Activated naive CD4-positive, alpha-beta T cell treated with anti-CD3 and anti-CD28 coated beads, Interleukin-2, amount 50 U/mL, for 72 hours (primary cell): ENCODE results near the gene CENPF. TPM values are rescaled to one million over a fixed set of nuclear protein-coding genes. Genes with fewer than 3 reads are reported as not detected.
"Not testable (repeated sequence)": the region's sequence is repeated elsewhere in the genome, so short reads cannot be mapped to it uniquely, and the experiment has no call there.

Experiments
- ATAC-seq, 2 donors: fragments of 150-1000 bp; cut with Tn5 transposase; 2 replicates each; pipeline ENCODE4 v1.10.0; 2021; ENCODE audit warnings: mild to moderate bottlenecking in 2 of 2, moderate library complexity in 2 of 2
- DNase-seq, 2 donors: peaks; one replicate each; pipeline ENCODE4 v3.0.0; 2021 to 2022; ENCODE audit warnings: low spot score in 2 of 2
- H3K27ac Mint-ChIP-seq, 2 donors: one replicate each; pipeline ENCODE4 v1.8.0; 2022; ENCODE audit warnings: mild to moderate bottlenecking in 2 of 2, mixed read lengths in 2 of 2
- H3K36me3 Mint-ChIP-seq, 2 donors: one replicate each; pipeline ENCODE4 v1.8.0; 2022; ENCODE audit warnings: mixed read lengths in 2 of 2
- H3K9me3 Mint-ChIP-seq, 2 donors: one replicate each; pipeline ENCODE4 v1.8.0; 2022; ENCODE audit warnings: mixed read lengths in 2 of 2
- total RNA-seq, 2 donors: library from RNA; stranded (reverse); gene quantifications; one replicate each; pipeline ENCODE4 v1.2.3, GENCODE V29; 2022

Gene CENPF
- total RNA-seq, 2 donors from 2014 or later = 74.2 to 87.0 TPM

DNA sequence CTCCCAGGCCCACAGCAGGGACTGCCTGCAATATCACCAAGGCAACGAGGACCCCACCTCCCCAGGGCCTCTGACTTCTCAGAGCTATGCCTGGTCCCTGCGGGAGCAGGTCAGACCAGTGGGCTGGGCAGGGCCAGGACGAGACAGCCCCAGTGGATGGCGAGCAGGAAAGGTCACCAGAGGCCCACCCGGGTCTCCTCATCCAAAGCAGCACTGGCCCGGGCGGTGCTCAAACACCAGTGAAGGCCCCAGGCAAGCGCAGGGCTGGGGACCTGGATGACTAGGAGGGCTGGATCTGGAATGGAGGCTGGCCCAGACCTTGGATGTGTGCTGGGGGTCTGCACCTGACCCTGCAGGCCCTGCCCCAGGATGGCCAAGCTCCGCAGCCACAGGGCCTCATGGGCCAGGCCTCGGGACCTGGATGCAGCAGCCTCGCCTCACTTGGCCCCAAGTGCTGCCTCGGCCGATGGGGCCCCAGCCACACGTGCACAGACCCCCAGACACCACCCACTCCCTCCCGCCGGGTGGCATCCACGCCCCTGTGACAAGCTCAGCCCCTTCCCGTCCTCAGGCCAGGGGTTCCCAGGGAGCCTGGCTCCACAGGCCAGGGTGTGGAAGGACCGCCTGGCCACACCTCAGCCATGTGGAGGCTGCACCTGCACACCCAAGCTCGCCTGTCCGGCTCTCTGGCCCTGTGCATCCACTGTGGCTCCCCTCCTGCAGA, 4.7 kb downstream of the CENPF start:
- ATAC-seq, DNase-seq: not testable (repeated sequence)
- Mint-ChIP-seq H3K36me3 (peaks cover 11 to 37% of the 10 kb centered on the region in 2 donors), H3K9me3 (peaks cover 0 to 10% of the 10 kb centered on the region in 2 donors), H3K27ac (peak overlapping the region in 1 of 2 donors; percentile 83)

GRCh38 chr1:214608216-214608783, 5.3 kb downstream of the CENPF start:
- Mint-ChIP-seq H3K27ac (peak overlapping the region in 1 of 2 donors; percentile 83), H3K9me3 (peaks cover 0 to 10% of the 10 kb centered on the region in 2 donors), H3K36me3 (peaks cover 11 to 41% of the 10 kb centered on the region in 2 donors)
- DNase-seq, ATAC-seq: not testable (repeated sequence)

DNA sequence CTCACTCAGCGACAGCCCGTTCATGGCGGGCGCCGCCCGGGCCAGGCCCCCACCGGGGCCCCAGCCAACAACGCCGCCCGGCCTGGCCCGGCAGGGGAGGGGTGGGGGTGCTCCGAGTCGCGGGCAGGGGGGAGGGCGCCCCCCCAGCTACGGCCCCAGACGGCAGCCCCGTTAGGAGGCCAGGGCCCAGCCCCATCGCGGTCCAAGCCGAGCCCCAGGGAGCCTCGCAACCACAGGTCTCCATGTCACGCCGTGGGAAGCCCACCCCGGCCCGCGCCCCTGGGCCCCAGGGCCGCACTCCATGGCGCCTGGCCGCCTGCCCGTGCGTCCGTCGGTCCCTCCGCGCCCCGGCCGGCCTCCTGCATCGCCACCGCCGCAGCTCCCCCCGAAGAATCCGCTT, 5.8 kb downstream of the CENPF start:
- peaks cover 7 to 42% of the 10 kb centered on the region in 2 donors for H3K36me3 Mint-ChIP-seq

GRCh38 chr1:214609692-214610091, 6.7 kb downstream of the CENPF start:
- ATAC-seq = no peak
- no peak overlapping the region for H3K27ac Mint-ChIP-seq
- DNase-seq = no peak
- H3K9me3 Mint-ChIP-seq = peaks cover 0 to 10% of the 10 kb centered on the region in 2 donors
- H3K36me3 Mint-ChIP-seq = peaks cover 3 to 49% of the 10 kb centered on the region in 2 donors

More for the DNA sequence above, 5.8 kb downstream of the CENPF start:
- DNase-seq, ATAC-seq, H3K27ac Mint-ChIP-seq: not testable (repeated sequence)
- H3K9me3 Mint-ChIP-seq = peaks cover 0 to 10% of the 10 kb centered on the region in 2 donors

- Mint-ChIP-seq H3K9me3 (peaks cover 0 to 10% of the 10 kb centered on the region in 2 donors), H3K36me3 (peaks cover 4 to 53% of the 10 kb centered on the region in 2 donors)
- DNase-seq, ATAC-seq, H3K27ac Mint-ChIP-seq: not testable (repeated sequence)
These were observed 7.1 kb downstream of the CENPF start for GRCh38 chr1:214610136-214610535.

DNA sequence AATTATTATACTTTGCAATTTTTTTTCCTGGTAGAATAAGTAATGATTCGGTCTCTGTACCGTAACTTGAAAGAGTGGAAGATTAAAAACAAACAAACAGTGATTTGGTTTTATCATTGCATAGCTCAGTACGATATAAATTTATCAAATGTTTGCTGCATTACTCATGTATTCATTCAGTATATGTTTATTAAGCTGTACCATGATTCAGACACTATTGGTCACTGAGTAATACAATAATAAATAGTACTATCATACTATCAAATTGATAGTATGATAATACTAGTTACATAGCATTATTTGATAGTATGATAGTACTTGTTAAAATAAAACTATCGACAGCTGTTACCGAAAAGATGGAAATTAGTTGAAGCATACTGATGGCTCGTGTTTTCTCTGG, 12.1 kb downstream of the CENPF start:
- Mint-ChIP-seq H3K9me3 (no peaks in the 10 kb centered on the region), H3K36me3 (peaks cover 4 to 69% of the 10 kb centered on the region in 2 donors), H3K27ac (no peak overlapping the region)
- ATAC-seq (no peak), DNase-seq (no peak)

DNA sequence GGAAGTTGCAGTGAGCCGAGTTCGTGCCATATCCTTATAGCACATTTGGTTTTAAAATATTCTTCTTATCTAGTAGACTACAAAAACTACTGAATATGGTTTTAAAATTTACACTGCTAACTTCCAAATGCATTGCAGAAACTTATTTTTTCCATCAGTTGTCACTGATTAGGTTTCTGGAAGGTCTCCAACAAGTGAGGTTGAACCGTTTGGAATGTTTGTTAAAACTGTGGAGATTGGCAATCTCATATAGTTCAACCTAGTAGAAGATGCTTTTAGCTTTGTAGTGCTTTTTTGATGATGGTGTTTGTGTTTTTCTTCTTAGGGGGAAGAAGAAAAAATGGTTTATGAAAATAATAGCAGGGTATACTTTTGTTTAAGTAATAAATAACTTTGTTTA, 12.9 kb downstream of the CENPF start:
- no peak overlapping the region for H3K27ac Mint-ChIP-seq
- ATAC-seq (no peak), DNase-seq (no peak)
- H3K36me3 Mint-ChIP-seq = peaks cover 4 to 63% of the 10 kb centered on the region in 2 donors
- no peaks in the 10 kb centered on the region for H3K9me3 Mint-ChIP-seq

DNA sequence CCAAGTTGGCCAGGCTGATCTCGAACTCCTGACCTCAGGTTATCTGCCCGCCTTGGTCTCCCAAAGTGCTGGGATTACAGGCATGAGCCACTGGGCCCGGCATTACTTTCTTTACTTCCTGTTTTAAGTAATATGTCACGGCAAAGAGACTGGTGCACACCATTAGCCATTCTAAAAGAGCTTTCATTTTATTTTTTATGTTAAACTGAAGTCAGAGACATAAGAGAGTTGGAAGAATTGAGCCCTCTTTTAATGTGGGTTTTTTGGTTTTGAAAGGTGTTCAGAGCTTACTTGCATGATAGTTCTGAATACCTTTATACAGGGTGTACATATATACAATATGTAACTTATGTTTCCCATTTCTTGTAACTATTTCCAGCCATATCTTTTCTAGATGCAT, 14.3 kb downstream of the CENPF start:
- DNase-seq (no peak), ATAC-seq (peak; percentile 28 to 35)
- Mint-ChIP-seq H3K36me3 (peaks cover 16 to 69% of the 10 kb centered on the region in 2 donors), H3K9me3 (no peaks in the 10 kb centered on the region), H3K27ac (no peak overlapping the region)

- Mint-ChIP-seq H3K36me3 (peaks cover 16 to 69% of the 10 kb centered on the region in 2 donors), H3K9me3 (no peaks in the 10 kb centered on the region), H3K27ac (no peak overlapping the region)
- DNase-seq (no peak), ATAC-seq (no peak)
These were observed 14.8 kb downstream of the CENPF start for GRCh38 chr1:214617843-214618242.

GRCh38 chr1:214621236-214621635, 18.2 kb downstream of the CENPF start:
- Mint-ChIP-seq H3K36me3 (peaks cover 12 to 37% of the 10 kb centered on the region in 2 donors), H3K27ac (no peak overlapping the region), H3K9me3 (no peaks in the 10 kb centered on the region)
- ATAC-seq (peak in 1 of 2 donors; percentile 20), DNase-seq (no peak)

DNA sequence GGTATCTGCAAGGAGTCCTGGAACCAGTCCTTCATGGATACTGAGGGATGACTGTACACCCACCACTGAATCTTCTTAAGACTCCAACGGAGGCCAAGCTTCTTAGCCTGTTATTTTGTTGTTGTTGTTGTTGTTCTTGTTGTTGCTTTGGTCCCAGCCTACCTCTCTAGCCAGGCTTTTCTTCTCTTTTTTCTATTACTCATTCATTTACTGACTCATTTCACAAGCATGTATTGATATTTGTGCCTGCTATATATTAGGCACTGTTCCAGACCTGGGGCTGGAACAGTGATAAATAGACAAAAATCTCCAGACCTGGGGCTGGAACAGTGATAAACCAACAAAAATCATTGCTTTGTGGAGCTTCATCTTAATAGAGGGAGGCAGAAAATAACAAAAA, 20.4 kb downstream of the CENPF start:
- DNase-seq (no peak), ATAC-seq (no peak)
- Mint-ChIP-seq H3K9me3 (no peaks in the 10 kb centered on the region), H3K36me3 (peaks cover 12 to 25% of the 10 kb centered on the region in 2 donors), H3K27ac (no peak overlapping the region)

GRCh38 chr1:214632091-214632490, 29.1 kb downstream of the CENPF start:
- no peak for DNase-seq
- H3K27ac Mint-ChIP-seq = no peak overlapping the region
- H3K9me3 Mint-ChIP-seq = no peaks in the 10 kb centered on the region
- H3K36me3 Mint-ChIP-seq = peaks cover 17 to 78% of the 10 kb centered on the region in 2 donors
- no peak for ATAC-seq

DNA sequence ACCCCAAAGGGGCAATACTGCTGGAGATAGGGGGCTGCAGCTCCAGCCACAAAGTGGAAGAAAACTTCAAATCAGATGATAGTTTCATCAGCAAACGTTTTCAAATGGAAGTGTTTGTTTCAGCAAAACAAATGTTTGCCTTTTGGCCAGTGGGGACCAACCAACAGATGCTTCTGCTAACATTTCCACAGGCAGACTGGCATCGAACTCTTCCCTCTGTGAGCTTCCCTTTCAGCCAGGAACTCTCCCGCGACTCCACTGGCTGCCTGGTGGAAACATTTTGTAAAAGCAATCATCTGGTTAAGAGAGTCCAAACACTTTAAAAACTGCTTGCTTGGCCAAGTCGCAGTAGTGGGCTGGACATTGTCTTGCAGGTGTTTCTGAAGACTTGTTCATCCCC, 30.7 kb downstream of the CENPF start:
- peaks cover 26 to 85% of the 10 kb centered on the region in 2 donors for H3K36me3 Mint-ChIP-seq
- H3K9me3 Mint-ChIP-seq = no peaks in the 10 kb centered on the region
- ATAC-seq = no peak
- no peak for DNase-seq
- peak overlapping the region in 1 of 2 donors; percentile 46 for H3K27ac Mint-ChIP-seq

- H3K36me3 Mint-ChIP-seq = peaks cover 28 to 85% of the 10 kb centered on the region in 2 donors
- H3K9me3 Mint-ChIP-seq = no peaks in the 10 kb centered on the region
- DNase-seq (no peak), ATAC-seq (peak; percentile 41 to 90)
- H3K27ac Mint-ChIP-seq = peak overlapping the region in 1 of 2 donors; percentile 46
These were observed 31.3 kb downstream of the CENPF start for GRCh38 chr1:214634267-214634666.

DNA sequence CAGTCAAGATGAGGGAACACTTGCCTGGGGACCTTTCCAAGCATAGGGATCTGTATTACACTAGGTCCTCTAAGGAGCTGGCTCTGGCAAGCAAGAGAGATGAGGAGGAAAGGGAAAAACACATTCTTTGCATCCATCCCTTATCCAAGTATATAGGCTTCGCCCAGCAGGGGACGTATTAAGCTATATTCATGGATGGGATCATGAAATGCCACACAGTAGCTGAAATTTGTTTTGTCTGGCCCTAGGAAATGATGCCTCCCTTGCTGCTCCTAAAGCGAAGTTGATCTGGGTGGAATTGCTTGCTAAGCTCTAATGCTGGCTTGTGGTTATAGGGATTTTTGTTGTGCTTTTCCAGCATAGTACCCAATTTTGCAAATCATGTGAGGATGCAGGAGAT, 32.1 kb downstream of the CENPF start:
- no peak overlapping the region for H3K27ac Mint-ChIP-seq
- peaks cover 28 to 77% of the 10 kb centered on the region in 2 donors for H3K36me3 Mint-ChIP-seq
- ATAC-seq = no peak

GRCh38 chr1:214635506-214635905, 32.5 kb downstream of the CENPF start:
- DNase-seq = no peak
- no peak overlapping the region for H3K27ac Mint-ChIP-seq
- no peak for ATAC-seq
- peaks cover 28 to 73% of the 10 kb centered on the region in 2 donors for H3K36me3 Mint-ChIP-seq
- H3K9me3 Mint-ChIP-seq = no peaks in the 10 kb centered on the region

More for the DNA sequence above, 32.1 kb downstream of the CENPF start:
- no peak for DNase-seq
- H3K9me3 Mint-ChIP-seq = no peaks in the 10 kb centered on the region

- H3K36me3 Mint-ChIP-seq = peaks cover 21 to 63% of the 10 kb centered on the region in 2 donors
- ATAC-seq (no peak), DNase-seq (no peak)
These were observed 33.4 kb downstream of the CENPF start for GRCh38 chr1:214636436-214636835.

More at GRCh38 chr1:214636436-214636835, 33.4 kb downstream of the CENPF start:
- Mint-ChIP-seq H3K9me3 (no peaks in the 10 kb centered on the region), H3K27ac (no peak overlapping the region)
